KOPT-K1 (cell line): Measurements from ENCODE around the gene TNFRSF17.

Experiments used
- H3K27ac ChIP-seq: fragments of 200-600 bp; sonication (generic); 2 replicates; pipeline ENCODE4 v1.5.1; 2016; ENCODE audit warnings: antibody characterized with exemption, mild to moderate bottlenecking, low read depth, low read length; ENCODE audit not compliant: poor library complexity, severe bottlenecking
- H3K36me3 ChIP-seq: fragments of 200-600 bp; sonication (generic); 2 replicates; pipeline ENCODE4 v1.5.1; 2017; ENCODE audit warnings: antibody characterized with exemption, mild to moderate bottlenecking, low read length, moderate library complexity; ENCODE audit not compliant: insufficient read depth
- H3K9me3 ChIP-seq: fragments of 200-600 bp; sonication (generic); 2 replicates; pipeline ENCODE4 v1.5.1; 2017; ENCODE audit warnings: antibody characterized with exemption, low read length, mild to moderate bottlenecking; ENCODE audit not compliant: insufficient read depth, poor library complexity, severe bottlenecking

TNFRSF17 gene

GRCh38 chr16:11986521-11987057, 21.6 kb downstream of the TNFRSF17 start:
- no peak overlapping the region for H3K27ac ChIP-seq
- no peaks in the 10 kb centered on the region for H3K36me3 ChIP-seq
- no peaks in the 10 kb centered on the region for H3K9me3 ChIP-seq

- H3K36me3 ChIP-seq = no peaks in the 10 kb centered on the region
- no peaks in the 10 kb centered on the region for H3K9me3 ChIP-seq
- H3K27ac ChIP-seq = no peak overlapping the region
Measured at GRCh38 chr16:11988258-11988978, 23.4 kb downstream of the TNFRSF17 start.

DNA sequence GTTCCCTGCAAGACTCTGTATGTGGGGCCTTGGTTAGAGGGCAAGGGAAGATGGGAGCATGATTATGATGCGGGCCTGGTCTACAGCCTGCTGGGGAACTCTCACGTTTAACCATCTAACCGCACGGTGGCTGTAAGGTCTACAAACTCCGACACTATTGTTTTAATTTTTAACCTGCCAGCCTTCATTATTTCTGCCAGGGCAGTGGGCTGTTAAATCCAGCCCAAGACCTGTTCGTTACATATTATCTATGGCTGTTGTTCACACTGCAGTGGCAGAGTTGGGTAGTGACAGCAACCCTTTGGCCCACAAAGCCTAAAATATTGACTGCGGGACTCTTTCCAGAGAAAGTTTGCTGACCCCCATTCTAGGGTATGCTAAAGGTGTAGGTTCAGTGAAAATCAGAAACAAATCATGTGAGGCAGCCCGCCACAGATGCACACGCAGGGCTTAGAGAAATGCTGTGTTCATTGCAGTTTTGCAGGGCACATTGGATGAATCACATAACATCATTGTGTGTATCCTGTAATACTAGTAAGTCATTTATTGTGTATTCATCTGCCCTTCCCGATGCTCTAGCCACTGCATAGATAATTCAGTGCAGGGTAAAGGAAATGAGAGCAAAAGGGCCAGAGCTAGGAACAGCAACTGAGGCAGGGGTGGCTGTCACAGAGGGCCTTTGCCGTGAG, 25.8 kb downstream of the TNFRSF17 start:
- no peaks in the 10 kb centered on the region for H3K9me3 ChIP-seq
- no peak overlapping the region for H3K27ac ChIP-seq
- H3K36me3 ChIP-seq = no peaks in the 10 kb centered on the region

DNA sequence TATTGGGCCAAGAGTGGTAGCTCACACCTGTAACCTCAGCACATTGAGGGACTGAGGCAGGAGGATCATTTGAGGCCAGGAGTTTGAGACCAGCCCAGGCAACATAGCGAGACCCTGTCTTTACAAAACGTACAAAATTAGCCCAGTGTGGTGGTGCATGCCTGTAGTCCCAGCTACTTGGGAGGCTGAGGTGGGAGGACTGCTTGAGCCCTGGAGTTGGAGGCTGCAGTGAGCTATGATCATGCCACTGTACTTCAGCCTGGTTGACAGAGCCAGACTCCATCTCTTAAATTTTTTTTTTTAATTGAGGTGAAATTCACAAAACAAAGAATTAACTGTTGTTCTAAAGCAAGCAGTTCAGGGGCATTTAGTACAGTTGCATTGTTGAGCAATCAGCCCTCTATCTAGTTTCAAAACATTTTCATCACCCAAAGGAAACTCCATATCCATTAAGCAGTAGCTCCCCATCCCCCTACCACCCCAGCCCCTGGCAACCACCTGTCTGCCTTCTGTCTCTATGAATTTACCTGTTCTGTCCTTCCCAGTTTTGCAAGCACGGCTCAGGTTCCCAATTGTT, 27.1 kb downstream of the TNFRSF17 start:
- Histone ChIP-seq H3K9me3 (no peaks in the 10 kb centered on the region), H3K27ac (no peak overlapping the region), H3K36me3 (no peaks in the 10 kb centered on the region)

- H3K36me3 ChIP-seq = no peaks in the 10 kb centered on the region
- H3K27ac ChIP-seq = no peak overlapping the region
- no peaks in the 10 kb centered on the region for H3K9me3 ChIP-seq
Measured at GRCh38 chr16:11992586-11993524, 27.8 kb downstream of the TNFRSF17 start.

DNA sequence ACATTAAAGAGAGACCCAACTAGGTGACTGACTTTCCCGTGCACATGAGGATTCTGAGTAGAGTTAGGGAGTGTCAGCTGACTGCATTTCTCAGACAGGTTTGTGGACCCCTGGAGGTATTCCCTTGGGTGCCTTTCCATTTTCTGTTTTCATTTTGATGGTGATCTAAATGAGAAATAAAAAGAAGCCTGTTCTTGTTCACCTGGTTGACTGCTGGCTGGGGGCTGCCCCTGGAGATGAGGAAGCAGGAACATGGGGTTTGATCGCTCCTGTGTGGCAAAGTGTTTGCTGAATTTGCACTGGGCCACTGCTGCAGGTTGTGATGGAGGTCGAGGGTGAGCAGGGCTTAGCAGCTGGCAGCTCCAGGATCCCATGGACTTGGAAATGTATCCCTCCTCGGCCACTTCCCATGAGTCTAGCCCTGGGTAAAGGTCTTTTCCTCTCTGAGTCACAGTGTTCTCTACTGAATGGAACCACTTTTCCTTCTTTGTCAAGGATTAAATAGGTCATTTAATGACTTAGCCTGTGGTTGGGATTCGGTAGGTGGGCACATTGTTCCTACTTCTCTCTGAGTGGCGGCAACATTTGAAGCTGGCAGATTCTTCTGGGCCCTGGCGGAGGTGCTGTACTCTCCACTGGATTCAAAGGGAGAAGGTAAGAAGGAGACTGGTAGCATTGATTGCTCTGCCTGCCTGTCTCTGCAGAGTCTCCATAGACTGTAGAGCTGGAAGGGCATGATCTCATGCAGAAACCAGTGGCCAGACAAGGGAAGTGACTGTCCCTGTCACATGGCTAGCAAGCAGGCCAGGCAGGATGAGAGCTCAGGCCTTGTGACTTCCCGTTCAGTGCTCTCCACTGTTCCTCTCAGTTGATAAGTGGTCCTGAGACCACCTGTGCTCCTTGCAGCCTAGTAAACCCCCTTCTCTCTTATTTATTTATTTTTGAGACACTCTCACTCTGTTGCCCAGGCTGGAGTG, 29.4 kb downstream of the TNFRSF17 start:
- H3K27ac ChIP-seq = no peak overlapping the region
- no peaks in the 10 kb centered on the region for H3K9me3 ChIP-seq
- no peaks in the 10 kb centered on the region for H3K36me3 ChIP-seq

GRCh38 chr16:11996433-11997330, 31.7 kb downstream of the TNFRSF17 start:
- Histone ChIP-seq H3K27ac (no peak overlapping the region), H3K36me3 (no peaks in the 10 kb centered on the region), H3K9me3 (no peaks in the 10 kb centered on the region)

DNA sequence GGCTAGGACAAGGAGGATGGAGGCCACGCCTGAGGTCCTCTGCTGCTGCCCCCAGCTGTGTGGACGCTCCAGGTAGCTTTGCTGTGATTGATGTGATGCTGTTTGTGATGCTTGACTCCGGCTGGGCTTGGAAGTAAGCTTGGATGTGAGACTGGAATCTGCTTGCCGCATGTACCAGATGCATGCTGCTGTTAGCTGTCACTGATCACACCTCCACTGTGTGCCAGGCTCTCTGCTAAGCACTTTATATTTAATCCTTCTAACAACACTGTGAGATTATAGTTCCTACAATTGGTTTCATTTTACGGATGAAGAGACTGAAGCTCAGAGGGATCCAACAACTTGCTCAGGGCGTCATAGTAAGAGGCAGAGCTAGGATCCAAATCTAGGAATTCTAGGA, 35.0 kb downstream of the TNFRSF17 start:
- Histone ChIP-seq H3K27ac (no peak overlapping the region), H3K36me3 (no peaks in the 10 kb centered on the region), H3K9me3 (no peaks in the 10 kb centered on the region)

DNA sequence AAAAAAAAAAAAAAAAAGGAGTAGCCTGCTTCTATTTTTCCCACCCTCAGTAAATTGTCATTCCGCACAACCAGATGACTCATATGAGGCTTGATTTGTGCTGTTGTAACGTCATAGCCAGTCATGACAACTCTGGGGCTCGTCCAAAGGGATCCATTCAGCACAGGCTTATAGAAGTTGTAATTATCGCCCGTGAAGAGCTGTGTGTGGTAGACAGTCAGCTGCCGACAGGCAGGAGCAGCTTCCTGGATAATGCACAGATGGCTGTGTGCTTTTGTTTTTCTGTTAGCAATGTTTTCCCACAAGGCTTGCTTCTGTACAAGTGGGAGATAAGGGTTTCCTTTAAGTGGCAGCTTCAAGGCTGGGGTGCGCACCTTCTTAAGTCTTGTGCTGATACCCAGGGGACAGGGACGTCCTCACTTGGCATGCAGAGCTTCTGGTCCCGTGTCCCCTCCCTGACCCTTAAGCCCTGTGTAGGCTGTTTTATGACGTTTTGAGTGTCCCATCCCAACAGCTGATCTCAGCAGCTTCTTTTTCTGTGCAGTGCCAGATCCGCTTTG, 37.5 kb downstream of the TNFRSF17 start:
- H3K9me3 ChIP-seq = no peaks in the 10 kb centered on the region

GRCh38 chr16:12006637-12007036, 41.6 kb downstream of the TNFRSF17 start:
- no peaks in the 10 kb centered on the region for H3K9me3 ChIP-seq

More for the DNA sequence above, 37.5 kb downstream of the TNFRSF17 start:
- no peaks in the 10 kb centered on the region for H3K36me3 ChIP-seq
- H3K27ac ChIP-seq = no peak overlapping the region

GRCh38 chr16:12009462-12009861, 44.5 kb downstream of the TNFRSF17 start:
- Histone ChIP-seq H3K27ac (no peak overlapping the region), H3K9me3 (no peaks in the 10 kb centered on the region), H3K36me3 (no peaks in the 10 kb centered on the region)

More at GRCh38 chr16:12006637-12007036, 41.6 kb downstream of the TNFRSF17 start:
- Histone ChIP-seq H3K36me3 (no peaks in the 10 kb centered on the region), H3K27ac (no peak overlapping the region)

GRCh38 chr16:12009922-12010321, 44.9 kb downstream of the TNFRSF17 start:
- H3K27ac ChIP-seq = no peak overlapping the region
- no peaks in the 10 kb centered on the region for H3K36me3 ChIP-seq
- no peaks in the 10 kb centered on the region for H3K9me3 ChIP-seq
